ENCODE data around the gene FHDC1.

Gene FHDC1

GRCh38 chr4:152981278-152981677 is 45.2 kb downstream of the FHDC1 start:
- no peak for ATAC-seq (replicated peaks; ENCODE audit: extremely low read depth, poor library complexity, severe bottlenecking)
- H3K27ac Mint-ChIP-seq (ENCODE audit: low read depth), result no peak overlapping the region
- H3K9me3 Mint-ChIP-seq, result no peaks in the 10 kb centered on the region
- no peak overlapping the region for H3K4me3 Mint-ChIP-seq
- H3K4me1 Mint-ChIP-seq, result no peaks in the 10 kb centered on the region
- peaks cover 25% of the 10 kb centered on the region for H3K27me3 Mint-ChIP-seq
- no peak for DNase-seq (ENCODE audit: low spot score in 2 of 2)
- H3K36me3 Mint-ChIP-seq (ENCODE audit: insufficient read depth), result no peaks in the 10 kb centered on the region

- H3K4me1 Mint-ChIP-seq, result no peaks in the 10 kb centered on the region
- no peak overlapping the region for H3K27ac Mint-ChIP-seq (ENCODE audit: low read depth)
- peaks cover 25% of the 10 kb centered on the region for H3K27me3 Mint-ChIP-seq
- no peaks in the 10 kb centered on the region for H3K9me3 Mint-ChIP-seq
- no peak overlapping the region for H3K4me3 Mint-ChIP-seq
- DNase-seq (ENCODE audit: low spot score in 2 of 2) (no peak), ATAC-seq (replicated peaks; ENCODE audit: extremely low read depth, poor library complexity, severe bottlenecking) (no peak)
- H3K36me3 Mint-ChIP-seq (ENCODE audit: insufficient read depth), result no peaks in the 10 kb centered on the region
Observed at GRCh38 chr4:152981842-152982241, 45.7 kb downstream of the FHDC1 start.

GRCh38 chr4:152983221-152983620 is 47.1 kb downstream of the FHDC1 start:
- H3K4me3 Mint-ChIP-seq, result no peak overlapping the region
- H3K4me1 Mint-ChIP-seq, result no peaks in the 10 kb centered on the region
- no peak overlapping the region for H3K27ac Mint-ChIP-seq (ENCODE audit: low read depth)
- H3K9me3 Mint-ChIP-seq, result no peaks in the 10 kb centered on the region
- H3K27me3 Mint-ChIP-seq, result peaks cover 25% of the 10 kb centered on the region
- no peaks in the 10 kb centered on the region for H3K36me3 Mint-ChIP-seq (ENCODE audit: insufficient read depth)
- no peak for DNase-seq (ENCODE audit: low spot score in 2 of 2)
- no peak for ATAC-seq (replicated peaks; ENCODE audit: extremely low read depth, poor library complexity, severe bottlenecking)

- Mint-ChIP-seq H3K27me3 (peaks cover 25% of the 10 kb centered on the region), H3K27ac (ENCODE audit: low read depth) (no peak overlapping the region), H3K4me3 (no peak overlapping the region)
Observed at GRCh38 chr4:152983774-152984411, 47.8 kb downstream of the FHDC1 start.

DNA sequence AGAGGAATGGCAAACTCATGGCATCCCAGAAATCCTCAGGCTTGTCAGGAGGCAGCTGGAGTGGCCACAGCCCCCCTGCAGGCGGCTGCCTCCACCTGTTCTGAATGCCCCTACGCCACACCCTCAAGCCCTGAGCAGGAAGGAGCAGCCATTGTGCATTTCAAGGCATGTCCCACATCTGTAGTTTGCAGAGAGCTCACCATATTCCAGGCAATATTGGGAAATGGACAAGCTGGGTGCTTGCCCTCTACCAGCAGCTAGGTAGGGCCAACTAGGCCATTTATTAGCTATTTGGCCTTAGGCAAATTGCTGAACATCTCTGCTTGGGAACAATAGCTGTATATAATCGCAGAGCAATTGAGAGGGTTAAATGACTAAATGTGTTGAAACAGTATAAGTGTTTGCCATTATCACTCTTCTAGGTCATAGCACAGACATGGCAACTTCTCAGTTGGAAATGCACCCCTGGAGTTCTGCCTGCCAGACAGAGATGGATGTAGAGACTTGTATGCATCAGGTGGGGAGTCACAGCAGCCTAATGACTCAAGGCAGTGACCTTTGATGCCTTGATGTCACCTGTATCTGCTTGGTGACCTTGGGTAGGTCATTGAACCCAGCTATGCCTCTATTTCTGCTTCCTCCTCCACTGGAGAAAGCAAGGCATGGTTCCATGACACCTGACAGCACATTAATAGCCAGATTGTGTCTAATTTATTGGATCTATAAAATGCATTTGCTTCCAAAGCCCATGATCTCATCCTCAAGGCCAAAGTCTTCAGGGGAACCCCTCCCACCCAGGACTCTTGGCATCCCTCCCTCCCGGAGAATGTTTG is 52.8 kb downstream of the FHDC1 start:
- ATAC-seq (replicated peaks; ENCODE audit: extremely low read depth, poor library complexity, severe bottlenecking) (no peak), DNase-seq (ENCODE audit: low spot score in 2 of 2) (no peak)
- Mint-ChIP-seq H3K36me3 (ENCODE audit: insufficient read depth) (no peaks in the 10 kb centered on the region), H3K27me3 (no peaks in the 10 kb centered on the region), H3K4me1 (no peaks in the 10 kb centered on the region), H3K4me3 (no peak overlapping the region), H3K27ac (ENCODE audit: low read depth) (no peak overlapping the region), H3K9me3 (no peaks in the 10 kb centered on the region)

More at GRCh38 chr4:152983774-152984411, 47.8 kb downstream of the FHDC1 start:
- no peak for DNase-seq (ENCODE audit: low spot score in 2 of 2)
- H3K36me3 Mint-ChIP-seq (ENCODE audit: insufficient read depth), result no peaks in the 10 kb centered on the region
- H3K9me3 Mint-ChIP-seq, result no peaks in the 10 kb centered on the region
- ATAC-seq (replicated peaks; ENCODE audit: extremely low read depth, poor library complexity, severe bottlenecking), result no peak
- H3K4me1 Mint-ChIP-seq, result no peaks in the 10 kb centered on the region

GRCh38 chr4:152989554-152989970 is 53.4 kb downstream of the FHDC1 start:
- H3K27me3 Mint-ChIP-seq, result peaks cover 3% of the 10 kb centered on the region

GRCh38 chr4:152990471-152991131 is 54.5 kb downstream of the FHDC1 start:
- ATAC-seq (replicated peaks; ENCODE audit: extremely low read depth, poor library complexity, severe bottlenecking) (no peak), DNase-seq (ENCODE audit: low spot score in 2 of 2) (no peak)
- no peaks in the 10 kb centered on the region for H3K9me3 Mint-ChIP-seq
- no peak overlapping the region for H3K27ac Mint-ChIP-seq (ENCODE audit: low read depth)
- no peaks in the 10 kb centered on the region for H3K36me3 Mint-ChIP-seq (ENCODE audit: insufficient read depth)
- H3K4me3 Mint-ChIP-seq, result no peak overlapping the region
- H3K4me1 Mint-ChIP-seq, result no peaks in the 10 kb centered on the region
- peaks cover 13% of the 10 kb centered on the region for H3K27me3 Mint-ChIP-seq

More at GRCh38 chr4:152989554-152989970, 53.4 kb downstream of the FHDC1 start:
- no peak overlapping the region for H3K27ac Mint-ChIP-seq (ENCODE audit: low read depth)
- H3K9me3 Mint-ChIP-seq, result no peaks in the 10 kb centered on the region
- ATAC-seq (replicated peaks; ENCODE audit: extremely low read depth, poor library complexity, severe bottlenecking) (no peak), DNase-seq (ENCODE audit: low spot score in 2 of 2) (no peak)
- H3K4me3 Mint-ChIP-seq, result no peak overlapping the region
- no peaks in the 10 kb centered on the region for H3K4me1 Mint-ChIP-seq
- H3K36me3 Mint-ChIP-seq (ENCODE audit: insufficient read depth), result no peaks in the 10 kb centered on the region

DNA sequence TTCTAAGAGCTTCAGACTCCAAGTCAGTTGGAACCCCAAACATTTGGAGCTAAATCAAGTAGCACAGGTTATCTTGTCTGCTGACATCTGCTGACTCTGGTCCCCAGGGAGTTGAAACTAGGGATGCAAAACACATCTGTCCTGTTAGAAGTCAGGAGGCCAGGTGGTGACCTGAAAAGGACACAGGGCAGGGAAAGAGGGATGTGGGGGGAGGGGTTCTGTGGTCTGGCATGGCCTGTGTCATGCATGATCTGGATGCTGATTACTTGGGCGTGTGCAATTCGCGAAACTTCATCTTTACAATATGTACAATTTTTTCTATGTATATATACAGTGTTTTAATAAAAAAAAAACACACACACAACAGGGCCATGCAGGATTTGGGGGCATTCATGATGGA is 55.3 kb downstream of the FHDC1 start:
- DNase-seq (ENCODE audit: low spot score in 2 of 2), result no peak
- Mint-ChIP-seq H3K36me3 (ENCODE audit: insufficient read depth) (no peaks in the 10 kb centered on the region), H3K27ac (ENCODE audit: low read depth) (no peak overlapping the region)

DNA sequence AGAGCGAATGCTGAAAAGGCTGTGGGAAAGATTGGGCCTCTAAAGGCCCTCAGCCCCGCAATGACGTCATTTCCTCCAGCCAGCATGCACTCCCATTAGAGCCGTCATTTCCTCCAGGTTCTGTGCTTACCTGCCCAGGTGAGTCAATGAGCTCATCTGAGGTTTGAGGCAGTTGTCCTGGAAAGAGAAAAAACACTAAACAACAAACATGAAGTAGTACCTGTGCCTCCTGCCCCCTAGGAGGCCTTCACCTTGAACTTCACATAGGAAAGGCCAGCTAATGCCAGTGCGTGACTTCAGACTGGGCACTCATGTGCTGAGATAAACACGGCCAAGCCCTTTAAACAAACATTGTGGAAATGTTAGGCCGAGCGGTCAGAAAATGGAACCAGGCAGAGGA is 55.9 kb downstream of the FHDC1 start:
- ATAC-seq (replicated peaks; ENCODE audit: extremely low read depth, poor library complexity, severe bottlenecking), result no peak
- Mint-ChIP-seq H3K4me1 (no peaks in the 10 kb centered on the region), H3K36me3 (ENCODE audit: insufficient read depth) (no peaks in the 10 kb centered on the region), H3K4me3 (no peak overlapping the region), H3K27me3 (peaks cover 28% of the 10 kb centered on the region), H3K27ac (ENCODE audit: low read depth) (no peak overlapping the region), H3K9me3 (no peaks in the 10 kb centered on the region)
- no peak for DNase-seq (ENCODE audit: low spot score in 2 of 2)

More for the DNA sequence above, 55.3 kb downstream of the FHDC1 start:
- no peak for ATAC-seq (replicated peaks; ENCODE audit: extremely low read depth, poor library complexity, severe bottlenecking)
- Mint-ChIP-seq H3K27me3 (peaks cover 21% of the 10 kb centered on the region), H3K4me1 (no peaks in the 10 kb centered on the region), H3K9me3 (no peaks in the 10 kb centered on the region), H3K4me3 (no peak overlapping the region)

GRCh38 chr4:152992466-152992865 is 56.3 kb downstream of the FHDC1 start:
- no peaks in the 10 kb centered on the region for H3K4me1 Mint-ChIP-seq
- H3K27ac Mint-ChIP-seq (ENCODE audit: low read depth), result no peak overlapping the region
- H3K4me3 Mint-ChIP-seq, result no peak overlapping the region
- no peaks in the 10 kb centered on the region for H3K36me3 Mint-ChIP-seq (ENCODE audit: insufficient read depth)
- H3K9me3 Mint-ChIP-seq, result no peaks in the 10 kb centered on the region
- ATAC-seq (replicated peaks; ENCODE audit: extremely low read depth, poor library complexity, severe bottlenecking) (no peak), DNase-seq (ENCODE audit: low spot score in 2 of 2) (no peak)
- H3K27me3 Mint-ChIP-seq, result peaks cover 32% of the 10 kb centered on the region

DNA sequence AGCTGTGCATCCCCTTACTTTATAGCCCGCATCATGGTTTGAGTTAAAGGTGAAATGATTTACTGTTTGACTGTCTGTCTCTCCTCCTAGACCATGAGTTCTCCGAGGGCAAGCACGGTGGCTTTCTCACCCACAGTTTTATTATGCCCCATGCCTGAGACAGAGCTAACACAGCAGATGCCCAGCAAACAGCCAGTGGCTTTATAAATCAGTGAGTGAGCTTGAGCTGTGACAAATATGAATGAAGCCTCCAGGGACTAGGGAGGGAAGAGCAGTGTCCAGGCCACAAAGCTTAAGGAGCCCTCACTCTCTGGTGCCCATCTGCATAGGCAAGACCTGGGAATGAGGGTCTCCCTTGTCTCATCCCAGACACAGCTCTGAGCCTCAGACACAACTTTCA is 57.9 kb downstream of the FHDC1 start:
- Mint-ChIP-seq H3K36me3 (ENCODE audit: insufficient read depth) (no peaks in the 10 kb centered on the region), H3K9me3 (no peaks in the 10 kb centered on the region), H3K4me1 (no peaks in the 10 kb centered on the region), H3K4me3 (no peak overlapping the region), H3K27me3 (peaks cover 47% of the 10 kb centered on the region), H3K27ac (ENCODE audit: low read depth) (no peak overlapping the region)
- ATAC-seq (replicated peaks; ENCODE audit: extremely low read depth, poor library complexity, severe bottlenecking), result no peak
- no peak for DNase-seq (ENCODE audit: low spot score in 2 of 2)

DNA sequence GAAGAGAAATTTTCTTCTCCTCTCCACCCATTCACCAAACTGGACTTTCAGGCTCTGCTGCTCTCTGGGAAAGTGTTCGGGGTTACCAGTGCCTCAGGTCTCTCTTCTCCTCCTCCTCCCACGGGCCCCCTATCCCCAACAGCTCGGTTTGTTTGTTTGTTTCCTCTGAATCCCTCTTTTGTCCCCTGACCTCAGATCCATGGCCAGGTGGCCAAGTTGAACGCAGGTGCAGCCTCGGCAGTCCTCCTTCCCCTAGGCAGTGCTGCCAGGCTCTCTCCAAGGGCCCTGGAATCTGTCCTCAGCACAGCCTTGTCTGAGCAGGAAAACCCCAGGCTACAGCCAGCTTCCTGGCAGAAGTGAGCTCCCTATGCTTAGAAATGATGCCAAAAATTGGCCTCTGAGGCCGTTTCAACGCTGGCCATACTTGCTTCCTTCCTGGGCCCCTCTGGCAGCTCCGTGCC is 60.0 kb downstream of the FHDC1 start:
- DNase-seq (ENCODE audit: low spot score in 2 of 2), result no peak
- no peak for ATAC-seq (replicated peaks; ENCODE audit: extremely low read depth, poor library complexity, severe bottlenecking)
- Mint-ChIP-seq H3K4me3 (no peak overlapping the region), H3K27me3 (peaks cover 57% of the 10 kb centered on the region), H3K36me3 (ENCODE audit: insufficient read depth) (no peaks in the 10 kb centered on the region), H3K9me3 (no peaks in the 10 kb centered on the region), H3K27ac (ENCODE audit: low read depth) (no peak overlapping the region), H3K4me1 (no peaks in the 10 kb centered on the region)

Measured in central memory CD8-positive, alpha-beta T cell (primary cell).